GM18505 (cell line): ENCODE data around the gene EVC2.
A peak's percentile ranks its signal among the peaks of the same experiment; 100 is the strongest.

Experiments
- ATAC-seq: cut with Tn5 transposase; IDR thresholded peaks from one replicate; pipeline ENCODE4 v1.9.1; 2021; ENCODE audit not compliant: unreplicated experiment
- POLR2A ChIP-seq: IDR thresholded peaks from 4 replicates; pipeline ENCODE4 v1.6.1; 2011; ENCODE audit warnings: borderline replicate concordance; ENCODE audit not compliant: insufficient read depth, insufficient read length; ENCODE audit errors: extremely low read depth

The EVC2 gene

GRCh38 chr4:5713861-5714260 is 5.5 kb upstream of the EVC2 start:
- no peak for TF ChIP-seq POLR2A
- ATAC-seq, result no peak

- TF ChIP-seq POLR2A, result no peak
- ATAC-seq, result no peak
These were observed 4.6 kb upstream of the EVC2 start for GRCh38 chr4:5712931-5713330.

GRCh38 chr4:5712517-5712916 is 4.2 kb upstream of the EVC2 start:
- no peak for TF ChIP-seq POLR2A
- no peak for ATAC-seq

GRCh38 chr4:5711479-5712184 is 3.3 kb upstream of the EVC2 start:
- no peak for TF ChIP-seq POLR2A
- peak; percentile 21 for ATAC-seq

GRCh38 chr4:5710961-5711478 is 2.7 kb upstream of the EVC2 start, which contains the start of gene EVC:
Gene EVC (plus strand): TSS chr4:5711201. CDS start chr4:5711381, 180 bp downstream.
- peak; percentile 50 for TF ChIP-seq POLR2A
- ATAC-seq, result peak; percentile 37

- TF ChIP-seq POLR2A, result no peak
- ATAC-seq, result no peak
These were observed 2.0 kb upstream of the EVC2 start for GRCh38 chr4:5710065-5710960.

GRCh38 chr4:5709207-5709575 is 832 bp upstream of the EVC2 start:
- TF ChIP-seq POLR2A, result no peak
- no peak for ATAC-seq

GRCh38 chr4:5707778-5708448 is 446 bp downstream of the EVC2 start:
- no peak for ATAC-seq
- TF ChIP-seq POLR2A, result no peak

GRCh38 chr4:5707366-5707765 is 993 bp downstream of the EVC2 start:
- TF ChIP-seq POLR2A, result no peak
- no peak for ATAC-seq

- TF ChIP-seq POLR2A, result no peak
These were observed 1.7 kb downstream of the EVC2 start for GRCh38 chr4:5706486-5707290.

GRCh38 chr4:5705647-5706320 is 2.6 kb downstream of the EVC2 start:
- no peak for TF ChIP-seq POLR2A
- ATAC-seq, result no peak

More at GRCh38 chr4:5706486-5707290, 1.7 kb downstream of the EVC2 start:
- ATAC-seq, result no peak

- no peak for TF ChIP-seq POLR2A
- ATAC-seq, result no peak
These were observed 4.1 kb downstream of the EVC2 start for GRCh38 chr4:5704276-5704675.
